GM18507 (cell line): ENCODE measurements around the gene CUTC.
"Not testable (repeated sequence)": the region's sequence is repeated elsewhere in the genome, so short reads cannot be mapped to it uniquely, and the experiment has no call there.

ENCODE experiments used
- DNase-seq: peaks from one replicate; pipeline ENCODE4 v3.0.0; 2011; ENCODE audit warnings: low read depth; ENCODE audit not compliant: insufficient read length; ENCODE audit errors: extremely low spot score
- FAIRE-seq: peaks from 2 replicates; lab custom pipeline; 2011; peaks lifted over from hg19 to GRCh38; lab: Jason Lieb, UNC

Gene CUTC, protein sequence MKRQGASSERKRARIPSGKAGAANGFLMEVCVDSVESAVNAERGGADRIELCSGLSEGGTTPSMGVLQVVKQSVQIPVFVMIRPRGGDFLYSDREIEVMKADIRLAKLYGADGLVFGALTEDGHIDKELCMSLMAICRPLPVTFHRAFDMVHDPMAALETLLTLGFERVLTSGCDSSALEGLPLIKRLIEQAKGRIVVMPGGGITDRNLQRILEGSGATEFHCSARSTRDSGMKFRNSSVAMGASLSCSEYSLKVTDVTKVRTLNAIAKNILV

DNA sequence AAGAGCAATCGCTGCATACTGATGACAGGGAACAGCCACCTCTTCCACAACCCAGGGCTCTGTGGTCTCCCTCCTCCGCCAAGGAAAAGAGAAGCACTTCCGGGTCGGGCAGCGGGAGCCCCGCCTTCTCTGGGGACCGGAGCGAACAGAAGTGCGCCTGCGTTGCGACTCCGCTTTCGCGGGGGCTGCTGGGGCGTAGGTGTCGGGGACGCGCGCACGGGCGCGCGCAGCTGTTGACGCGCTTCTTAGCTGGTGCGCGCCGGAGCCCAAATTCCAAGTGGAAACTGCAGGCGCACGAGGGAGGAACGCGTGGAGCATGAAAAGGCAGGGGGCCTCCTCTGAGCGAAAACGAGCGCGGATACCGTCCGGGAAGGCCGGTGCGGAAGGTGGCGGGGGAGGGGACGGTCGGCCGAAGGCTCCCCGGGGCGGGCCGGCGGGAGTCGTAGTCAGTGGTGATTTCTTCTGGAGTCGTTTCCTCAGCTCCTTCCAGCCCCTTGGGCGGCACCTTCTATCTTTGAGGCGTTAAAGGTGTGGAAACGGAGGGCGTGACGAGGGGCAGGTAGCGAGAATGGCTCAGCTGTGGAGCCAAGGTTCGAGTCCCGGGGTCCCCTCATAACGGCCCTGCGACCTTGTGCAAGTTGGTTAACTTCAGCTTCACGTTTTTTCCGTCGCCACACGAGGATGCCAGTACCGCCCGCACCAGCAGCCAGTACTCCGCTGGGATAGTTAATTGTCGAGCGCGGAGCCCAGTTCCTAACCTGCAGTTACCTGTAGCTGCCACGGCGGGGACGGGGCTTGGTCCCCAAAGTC is at the start of gene CUTC, which contains the start of gene COX15:
TSS of gene CUTC (plus strand) at position 202 of the 810 bp plus-strand sequence. CDS start at position 317, 115 bp downstream.
TSS of gene COX15 (minus strand) at position 95 of the 810 bp plus-strand sequence. CDS start at position 17, 78 bp downstream.
- peak; percentile 96 for FAIRE-seq

DNA sequence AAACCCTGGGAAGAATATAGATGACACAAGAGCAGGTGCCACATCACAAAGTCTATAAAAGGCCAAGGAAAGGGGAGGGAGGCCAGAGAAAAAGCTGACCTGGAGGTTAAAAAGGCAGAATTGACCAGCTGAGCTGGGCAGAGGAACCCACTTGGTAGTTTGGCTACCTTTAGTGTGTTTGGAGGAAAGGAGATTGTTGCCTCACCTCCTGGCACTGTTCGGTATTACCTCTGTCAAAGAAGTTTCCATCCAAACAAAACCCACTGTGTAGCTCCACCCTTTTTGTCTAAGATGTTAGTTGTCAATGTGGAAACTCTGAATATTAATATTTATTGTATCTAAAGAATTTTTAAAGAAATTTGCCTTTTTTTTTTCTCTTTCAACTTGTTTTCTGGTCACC is 49.3 kb upstream of the CUTC start:
- FAIRE-seq = no peak
- DNase-seq = no peak

More for the DNA sequence above, at the start of gene CUTC, which contains the start of gene COX15:
- peak; percentile 89 for DNase-seq

DNA sequence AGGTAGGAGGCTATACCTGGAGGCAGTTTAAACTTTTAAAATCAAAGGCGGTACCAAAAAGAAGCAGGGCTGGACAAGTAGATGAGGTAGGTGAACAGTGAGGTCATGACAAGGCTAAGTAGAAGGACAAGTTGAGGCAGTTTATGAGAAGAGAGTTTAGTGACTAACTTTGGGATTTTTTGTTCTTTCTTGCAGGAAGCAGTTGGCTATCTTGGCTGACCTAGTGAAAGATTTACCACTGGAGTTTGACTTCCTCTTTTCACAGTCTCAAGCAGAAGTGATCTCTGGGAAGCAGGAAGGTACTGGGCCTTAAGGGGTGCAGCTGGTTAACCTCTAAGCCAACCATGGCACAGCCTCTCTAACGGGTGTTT is 46.5 kb upstream of the CUTC start:
- FAIRE-seq (peak; percentile 89), DNase-seq (peak; percentile 29)

DNA sequence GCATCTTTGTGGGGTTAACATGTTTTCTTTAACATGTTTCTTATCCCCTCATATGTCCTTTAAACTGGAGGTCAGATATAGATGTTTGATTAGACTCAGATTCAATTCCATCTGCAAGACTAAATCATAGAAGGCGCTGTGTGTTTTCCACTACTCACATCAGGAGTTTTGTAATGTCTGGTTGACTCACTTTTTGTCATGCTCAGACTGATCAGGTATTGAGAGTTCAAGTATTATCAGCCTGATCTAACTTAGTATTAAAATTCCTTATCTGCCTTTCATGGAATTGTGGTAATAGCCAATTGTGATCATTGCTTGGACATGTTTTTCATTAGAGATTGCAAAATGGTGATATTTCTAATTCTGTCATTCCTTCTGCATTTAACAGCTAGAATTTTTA is 42.6 kb upstream of the CUTC start:
- FAIRE-seq (no peak), DNase-seq (no peak)

DNA sequence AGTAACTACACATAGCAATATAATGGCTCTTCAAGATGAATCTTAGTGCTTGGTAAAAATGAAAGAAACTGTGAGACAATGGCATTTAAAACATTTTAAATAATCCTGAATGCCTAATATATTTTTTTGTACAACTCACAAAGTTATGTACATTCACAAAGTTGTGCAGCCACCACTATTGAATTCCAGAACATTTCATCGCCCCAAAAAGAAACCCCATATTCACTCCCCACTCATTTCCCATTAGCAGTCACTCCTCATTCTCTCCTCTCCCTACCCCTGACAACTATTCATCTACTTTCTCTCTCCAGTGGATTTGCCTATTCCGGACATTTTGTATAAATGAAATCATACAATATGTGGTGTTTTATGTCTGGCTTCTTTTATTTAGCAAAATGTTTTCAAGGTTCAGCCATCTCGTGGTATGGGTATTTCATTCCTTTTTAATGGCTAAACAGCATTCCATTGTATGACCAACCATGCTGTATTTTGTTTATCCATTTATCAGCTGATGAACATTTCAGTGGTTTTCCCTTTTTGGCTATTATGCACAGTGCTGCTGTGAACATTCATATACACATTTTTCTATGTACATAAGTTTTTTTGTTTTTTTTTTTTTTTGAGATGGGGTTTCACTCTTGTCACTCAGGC is 38.0 kb upstream of the CUTC start:
- no peak for FAIRE-seq
- DNase-seq = no peak

DNA sequence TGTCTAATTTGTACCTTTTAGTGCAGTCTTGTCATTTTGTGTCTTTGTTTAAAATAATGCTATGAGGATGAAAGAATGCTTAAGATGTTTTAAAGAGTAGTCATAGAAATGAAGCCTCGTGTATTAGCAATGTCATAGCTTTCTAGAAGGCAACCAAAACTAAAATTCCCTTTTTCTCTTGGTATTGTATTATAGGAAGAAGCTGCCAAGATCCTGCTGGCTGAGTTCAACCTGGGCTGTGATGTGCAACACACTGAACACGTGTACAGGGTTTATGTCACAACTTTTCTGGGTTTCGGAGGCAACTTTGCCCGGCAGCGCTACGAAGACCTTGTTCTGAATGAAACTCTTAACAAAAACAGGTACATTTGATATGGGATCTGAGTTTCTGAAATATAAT is 36.3 kb upstream of the CUTC start:
- no peak for FAIRE-seq
- no peak for DNase-seq

DNA sequence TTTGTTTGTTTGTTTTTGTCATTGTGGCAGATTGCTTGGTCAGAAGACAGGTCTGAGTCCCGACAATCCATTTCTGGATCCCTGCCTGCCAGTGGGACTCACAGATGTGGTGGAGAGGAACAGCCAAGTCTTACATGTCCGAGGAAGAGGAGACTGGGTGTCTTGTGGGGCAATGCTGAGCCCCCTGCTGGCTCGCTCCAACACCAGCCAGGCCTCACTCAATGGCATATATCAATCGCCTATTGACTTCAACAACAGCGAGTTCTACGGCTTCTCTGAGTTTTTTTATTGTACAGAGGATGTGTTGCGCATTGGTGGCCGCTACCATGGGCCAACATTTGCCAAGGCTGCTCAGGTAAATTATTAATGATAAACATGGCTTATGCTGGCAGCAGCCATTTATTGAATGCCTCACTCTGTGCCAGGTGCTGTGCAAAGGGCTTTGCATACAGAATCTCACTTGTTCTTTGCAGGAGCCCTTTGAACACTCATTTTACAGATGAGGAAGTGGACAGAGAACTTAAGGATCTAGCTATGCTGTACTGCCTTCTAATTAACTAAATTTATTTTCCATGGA is 33.4 kb upstream of the CUTC start:
- FAIRE-seq = no peak
- DNase-seq = no peak

DNA sequence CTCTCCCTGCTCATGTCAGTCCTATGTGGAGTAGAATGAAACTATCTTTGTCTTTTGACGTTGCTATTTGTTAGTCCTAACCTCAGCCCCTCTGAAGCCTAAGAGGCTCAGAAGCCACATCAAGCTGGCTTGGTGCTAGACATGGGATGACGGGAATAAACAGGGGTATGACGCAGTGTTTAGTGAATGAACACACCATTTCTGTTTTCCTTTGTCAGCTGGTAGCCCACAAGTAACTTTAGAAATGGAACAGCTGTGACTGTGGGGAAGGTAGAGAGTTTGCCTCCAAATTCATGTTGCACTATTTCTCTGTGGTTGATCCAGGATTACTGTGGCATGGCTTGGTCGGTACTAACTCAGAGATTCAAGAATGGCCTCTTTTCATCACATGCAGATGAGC is 31.4 kb upstream of the CUTC start:
- FAIRE-seq (peak; percentile 24), DNase-seq (no peak)

DNA sequence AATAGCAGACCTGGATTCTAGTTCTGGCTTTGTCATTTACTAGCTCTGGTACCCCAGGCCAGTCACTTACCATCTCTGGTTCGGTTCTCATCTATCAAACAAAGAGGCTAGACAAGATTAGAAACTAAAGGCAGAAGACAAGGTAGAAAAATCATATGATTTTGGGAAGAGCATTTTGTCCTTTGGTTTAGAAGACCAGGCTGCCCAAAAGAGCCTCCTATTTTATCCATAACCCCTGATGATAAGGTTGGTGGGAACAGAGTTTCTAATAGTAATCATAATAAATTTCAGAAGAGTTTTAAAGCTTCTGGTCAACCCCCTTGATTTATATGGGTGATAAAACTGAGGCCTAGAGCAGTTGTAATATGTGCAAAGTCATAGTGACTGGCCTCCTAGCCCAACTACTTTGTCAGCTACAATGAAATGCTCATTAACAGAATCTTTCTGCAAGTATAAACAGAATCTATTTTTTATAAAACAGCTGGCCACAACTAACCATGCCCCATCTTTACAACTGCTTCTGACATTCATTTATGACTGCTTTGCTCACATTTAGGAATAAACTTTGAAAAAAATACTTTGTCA is 23.5 kb upstream of the CUTC start:
- FAIRE-seq (no peak), DNase-seq (no peak)

DNA sequence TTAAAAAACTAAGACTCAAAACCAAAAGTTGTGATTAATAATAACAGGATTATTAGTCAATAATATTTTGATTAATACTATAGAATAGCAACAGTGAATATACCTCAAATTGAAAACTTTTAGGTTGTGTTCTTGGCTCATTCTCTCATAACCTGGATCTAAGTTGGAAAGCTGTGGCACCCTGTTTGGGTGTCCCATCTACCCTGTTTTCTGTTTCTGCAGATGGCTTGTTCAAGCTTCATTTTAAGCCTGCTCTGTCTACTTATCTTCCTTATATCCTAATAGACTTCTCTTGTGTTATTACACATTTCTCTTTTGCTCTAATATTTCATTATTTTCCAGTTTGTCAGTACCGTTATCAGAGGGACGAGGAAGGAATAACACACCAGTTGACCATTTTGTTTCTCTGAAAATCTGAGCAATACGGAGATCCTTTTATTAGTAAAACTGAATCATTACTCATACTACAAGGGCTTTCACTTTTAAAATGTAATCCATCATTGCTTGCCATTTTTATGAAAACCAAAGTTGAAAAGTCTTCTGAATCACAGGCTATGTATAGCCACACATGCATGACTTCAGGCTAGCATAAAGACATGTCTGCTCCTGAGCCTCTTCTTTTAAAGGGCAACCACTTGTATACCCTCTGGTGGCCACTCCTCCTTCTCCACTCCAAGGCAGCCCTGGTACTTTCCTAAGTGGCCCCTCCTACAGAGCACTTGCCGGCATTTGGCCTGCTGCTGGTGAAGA is 22.4 kb upstream of the CUTC start:
- DNase-seq (no peak), FAIRE-seq (no peak)

DNA sequence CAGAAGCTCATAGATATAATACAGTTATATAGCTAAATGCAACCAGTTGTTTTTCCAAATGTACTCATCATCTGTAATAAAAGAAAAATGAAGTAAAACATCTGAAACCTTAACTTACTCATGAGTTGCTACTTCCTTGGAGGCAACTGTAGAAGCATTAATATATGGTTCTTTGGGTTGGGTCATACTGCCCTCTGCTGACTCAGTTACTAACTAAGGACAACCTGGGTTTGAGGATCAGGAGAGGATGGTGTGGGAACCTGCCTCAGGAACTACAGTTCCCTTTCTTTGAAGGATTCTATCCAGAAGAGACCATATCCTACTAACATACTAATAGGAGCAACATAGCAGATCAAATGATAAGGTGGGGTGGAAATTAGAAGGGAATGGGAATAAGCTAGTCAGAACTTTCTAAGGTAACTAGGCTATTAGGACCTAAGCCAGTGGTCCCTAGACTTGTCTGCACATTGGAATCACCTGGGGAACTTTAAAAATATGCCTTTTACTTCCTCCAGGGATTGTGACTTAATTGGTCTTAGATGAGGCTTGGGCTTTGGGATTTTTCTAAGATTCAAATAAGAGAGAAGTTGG is 20.8 kb upstream of the CUTC start:
- DNase-seq = peak; percentile 3
- peak; percentile 71 for FAIRE-seq

DNA sequence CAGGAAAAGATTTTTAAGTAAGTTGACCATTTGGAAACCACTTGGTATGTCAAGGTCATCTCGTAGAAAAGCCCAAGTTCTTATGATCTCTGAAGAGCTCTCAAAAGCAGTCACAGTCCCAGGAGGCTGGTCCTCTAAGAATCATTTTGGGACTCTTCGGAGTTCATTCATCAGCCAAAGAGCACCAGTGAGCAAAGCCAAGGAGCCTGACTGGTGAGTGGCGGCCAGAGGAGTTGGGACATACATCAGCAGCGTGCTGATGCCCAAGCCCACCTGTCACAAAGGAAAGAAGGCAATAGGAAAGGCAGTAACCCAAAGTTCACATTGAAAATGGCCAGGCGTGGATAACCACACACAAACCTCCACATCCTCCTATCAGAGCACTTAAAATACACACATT is 17.6 kb upstream of the CUTC start:
- DNase-seq = no peak
- no peak for FAIRE-seq

DNA sequence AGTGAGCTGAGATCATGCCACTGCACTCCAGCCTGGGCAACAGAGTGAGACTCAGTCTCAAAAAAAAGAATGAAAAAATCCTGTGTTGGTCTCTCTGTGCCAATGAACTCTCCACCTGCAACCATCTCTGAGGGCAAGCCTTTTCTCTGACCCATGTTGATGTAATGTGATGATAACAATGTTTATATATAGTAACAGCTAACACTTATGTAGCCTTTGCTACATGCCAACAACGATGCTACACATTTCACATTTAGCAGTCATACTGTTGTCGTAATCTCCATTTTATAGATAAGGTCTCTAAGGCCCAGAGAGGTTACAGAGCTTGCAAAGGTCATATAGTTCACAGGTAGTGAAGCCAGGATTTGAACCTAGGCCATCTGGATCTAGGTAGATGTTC is 11.6 kb upstream of the CUTC start:
- FAIRE-seq = no peak
- DNase-seq = no peak

DNA sequence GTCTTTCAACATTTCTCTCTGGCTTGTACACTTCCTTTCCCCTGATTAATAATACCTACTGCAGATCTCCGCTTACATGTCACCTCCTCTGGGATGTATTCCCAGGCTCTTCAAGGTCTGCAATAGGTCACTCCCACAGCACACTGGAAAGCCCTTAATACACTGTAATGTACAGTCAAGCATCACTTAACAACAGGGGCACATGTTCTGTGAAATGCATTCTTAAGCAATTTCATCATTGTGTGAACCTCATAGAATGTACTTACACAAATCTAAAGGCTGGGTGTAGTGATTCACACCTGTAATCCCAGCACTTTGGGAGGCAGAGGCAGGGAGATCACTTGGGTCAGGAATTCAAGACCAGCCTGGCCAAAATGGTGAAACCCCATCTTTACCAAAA is 2.0 kb upstream of the CUTC start:
- FAIRE-seq = no peak
- no peak for DNase-seq

DNA sequence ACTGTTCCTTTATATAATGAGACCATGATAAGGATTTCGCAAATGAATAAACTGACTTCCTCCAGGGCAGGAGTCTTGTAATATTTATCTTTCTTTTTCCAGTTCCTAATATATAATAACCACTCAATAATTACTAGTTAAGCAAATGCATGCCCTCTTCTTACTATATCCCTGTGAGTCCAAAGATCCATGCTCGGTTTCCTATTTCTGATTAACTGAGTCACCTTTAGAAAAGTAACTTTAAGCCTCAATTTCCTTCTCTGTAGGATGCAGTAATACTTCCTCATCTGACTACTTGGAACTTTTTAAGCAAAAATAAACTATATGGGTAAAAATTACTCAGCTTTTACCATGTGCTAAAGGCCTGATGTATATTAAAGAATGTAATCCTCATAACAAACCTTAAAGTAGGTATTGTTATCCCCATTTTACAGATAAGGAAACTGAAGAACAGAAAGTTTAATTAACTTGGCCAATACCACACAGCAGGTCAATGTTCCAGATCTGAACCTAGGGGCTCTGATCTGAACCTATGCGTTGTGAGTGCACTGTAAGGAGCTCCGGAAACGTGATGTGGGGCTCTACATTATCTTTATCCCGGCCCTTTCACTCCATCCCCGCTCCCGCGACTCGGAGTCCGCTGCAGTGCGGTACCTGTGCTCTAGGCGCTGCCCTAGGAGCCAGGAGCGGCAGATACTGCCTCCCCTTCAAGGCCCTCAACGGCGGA is 565 bp upstream of the CUTC start:
- FAIRE-seq (peak; percentile 46), DNase-seq (no peak)

DNA sequence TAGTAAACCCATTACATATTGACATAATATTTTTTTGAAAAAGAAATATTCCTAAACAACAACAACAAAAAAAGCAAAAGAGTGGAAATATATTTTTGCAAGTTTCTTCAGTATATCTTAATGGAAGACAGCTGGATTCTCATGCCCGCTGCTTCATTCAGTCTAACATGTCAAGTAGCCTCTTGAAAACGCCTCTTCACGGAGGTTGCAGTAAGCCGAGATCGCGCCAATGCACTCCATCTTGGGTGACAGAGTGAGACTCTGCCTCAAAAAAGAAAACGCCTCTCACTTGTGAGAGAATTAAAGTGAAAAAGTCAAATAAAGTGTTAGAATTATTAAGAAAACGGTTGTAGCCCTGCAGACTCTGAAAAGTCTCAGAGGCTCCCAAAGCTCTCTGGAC is 1.3 kb downstream of the CUTC start:
- DNase-seq (no peak), FAIRE-seq (no peak)

DNA sequence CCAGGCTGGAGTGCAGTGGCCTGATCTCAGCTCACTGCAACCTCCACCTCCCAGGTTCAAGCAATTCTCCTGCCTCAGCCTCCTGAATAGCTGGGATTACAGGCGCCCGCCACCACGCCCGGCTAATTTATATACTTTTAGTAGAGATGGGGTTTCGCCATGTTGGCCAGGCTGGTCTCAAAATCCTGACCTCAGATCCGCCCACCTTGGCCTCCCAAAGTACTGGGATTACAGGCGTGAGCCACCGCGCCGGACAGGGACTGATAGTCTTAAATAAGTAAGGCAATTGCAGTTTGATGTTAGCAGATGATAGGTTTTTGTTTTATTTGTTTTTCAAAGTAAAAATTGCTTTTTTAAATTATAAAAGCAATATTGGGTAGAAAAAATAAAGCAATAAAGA is 2.1 kb downstream of the CUTC start:
- FAIRE-seq, DNase-seq: not testable (repeated sequence)

DNA sequence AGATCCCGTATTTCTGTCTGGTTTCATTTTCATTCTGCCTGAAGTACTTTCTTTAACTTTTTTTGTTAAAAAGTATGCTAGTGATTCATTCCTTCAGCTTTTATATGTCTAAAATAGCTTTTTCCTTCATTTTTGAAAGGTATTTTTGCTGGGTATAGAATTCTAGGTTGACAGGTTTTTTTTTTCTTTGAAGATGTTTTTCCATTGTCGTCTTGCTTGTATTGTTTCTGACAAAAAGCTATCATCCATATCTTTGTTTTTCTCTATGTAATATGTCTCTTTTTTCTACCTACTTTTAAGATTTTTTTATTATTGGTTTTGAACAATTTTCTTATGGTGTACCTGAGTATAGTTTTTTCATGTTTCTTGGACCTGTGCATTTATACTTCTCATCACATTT is 8.2 kb downstream of the CUTC start:
- FAIRE-seq = no peak
- DNase-seq = no peak
